ENCODE measurements around the gene STIM2. TPM values are rescaled to one million over a fixed set of nuclear protein-coding genes. Genes with fewer than 3 reads are reported as not detected.
A peak's percentile ranks its signal among the peaks of the same experiment; 100 is the strongest.

Gene STIM2
- total RNA-seq, 1 donor from 2014 or later = 36.7 TPM

DNA sequence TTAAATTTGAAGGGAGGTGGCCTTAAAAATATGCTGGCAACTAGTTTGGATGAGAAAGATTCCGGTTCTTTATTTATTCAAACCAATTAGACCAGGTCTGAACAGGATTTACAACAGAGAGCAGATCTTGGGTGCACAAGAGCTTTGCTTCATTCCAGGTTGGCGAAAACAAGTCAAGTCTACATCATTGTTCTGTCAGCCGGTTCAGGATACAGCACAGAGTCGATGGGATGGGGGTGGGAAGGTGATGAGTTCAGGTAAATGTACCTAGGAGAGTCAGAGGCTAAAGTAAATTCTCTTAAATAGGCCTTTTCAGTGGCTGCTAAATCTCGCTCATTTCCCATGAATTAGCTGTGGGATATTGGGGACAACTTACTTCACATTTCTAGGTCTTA lies 882 bp upstream of the STIM2 start:
- H3K4me3 ChIP-seq = peak overlapping the region; percentile 83
- H3K27me3 ChIP-seq = no peaks in the 10 kb centered on the region
- peak overlapping the region; percentile 92 for H3K27ac ChIP-seq
- intact Hi-C loops (cut with DNase I) = loop anchor here (10.0 kb wide), 1 partner anchor 145 kb away; no protein-coding TSS in a partner anchor
- TF ChIP-seq, protein P1, sequence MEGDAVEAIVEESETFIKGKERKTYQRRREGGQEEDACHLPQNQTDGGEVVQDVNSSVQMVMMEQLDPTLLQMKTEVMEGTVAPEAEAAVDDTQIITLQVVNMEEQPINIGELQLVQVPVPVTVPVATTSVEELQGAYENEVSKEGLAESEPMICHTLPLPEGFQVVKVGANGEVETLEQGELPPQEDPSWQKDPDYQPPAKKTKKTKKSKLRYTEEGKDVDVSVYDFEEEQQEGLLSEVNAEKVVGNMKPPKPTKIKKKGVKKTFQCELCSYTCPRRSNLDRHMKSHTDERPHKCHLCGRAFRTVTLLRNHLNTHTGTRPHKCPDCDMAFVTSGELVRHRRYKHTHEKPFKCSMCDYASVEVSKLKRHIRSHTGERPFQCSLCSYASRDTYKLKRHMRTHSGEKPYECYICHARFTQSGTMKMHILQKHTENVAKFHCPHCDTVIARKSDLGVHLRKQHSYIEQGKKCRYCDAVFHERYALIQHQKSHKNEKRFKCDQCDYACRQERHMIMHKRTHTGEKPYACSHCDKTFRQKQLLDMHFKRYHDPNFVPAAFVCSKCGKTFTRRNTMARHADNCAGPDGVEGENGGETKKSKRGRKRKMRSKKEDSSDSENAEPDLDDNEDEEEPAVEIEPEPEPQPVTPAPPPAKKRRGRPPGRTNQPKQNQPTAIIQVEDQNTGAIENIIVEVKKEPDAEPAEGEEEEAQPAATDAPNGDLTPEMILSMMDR (IDR thresholded peaks at IDR 0.05) = no peak
- H3K9me3 ChIP-seq = no peaks in the 10 kb centered on the region
- DNase-seq = no peak
- no peak for ATAC-seq
- peaks cover 42% of the 10 kb centered on the region for H3K4me1 ChIP-seq
- H3K36me3 ChIP-seq = no peaks in the 10 kb centered on the region

DNA sequence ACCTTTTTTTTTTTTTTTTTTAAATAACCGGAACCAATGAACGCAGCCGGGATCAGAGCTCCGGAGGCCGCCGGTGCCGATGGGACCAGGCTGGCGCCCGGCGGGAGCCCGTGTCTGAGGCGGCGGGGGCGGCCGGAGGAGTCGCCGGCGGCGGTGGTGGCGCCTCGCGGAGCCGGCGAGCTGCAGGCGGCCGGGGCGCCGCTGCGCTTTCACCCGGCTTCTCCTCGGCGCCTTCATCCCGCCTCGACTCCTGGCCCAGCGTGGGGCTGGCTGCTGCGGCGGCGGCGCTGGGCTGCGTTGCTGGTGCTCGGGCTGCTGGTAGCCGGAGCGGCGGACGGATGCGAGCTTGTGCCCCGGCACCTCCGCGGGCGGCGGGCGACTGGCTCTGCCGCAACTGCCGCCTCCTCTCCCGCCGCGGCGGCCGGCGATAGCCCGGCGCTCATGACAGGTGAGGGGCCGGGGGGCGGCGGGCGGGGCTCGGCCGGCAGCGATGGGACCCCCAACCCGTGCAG lies 337 bp downstream of the STIM2 start:
- DNase-seq (peak; percentile 83), ATAC-seq (peak; percentile 14)
- intact Hi-C loops (cut with DNase I) = no loop called here
- Histone ChIP-seq H3K27me3 (no peaks in the 10 kb centered on the region), H3K4me1 (peaks cover 53% of the 10 kb centered on the region), H3K9me3 (no peaks in the 10 kb centered on the region), H3K4me3 (peak overlapping the region; percentile 83), H3K27ac (peak overlapping the region; percentile 92), H3K36me3 (no peaks in the 10 kb centered on the region)
- TF ChIP-seq, protein P1 (IDR thresholded peaks at IDR 0.05) = no peak

DNA sequence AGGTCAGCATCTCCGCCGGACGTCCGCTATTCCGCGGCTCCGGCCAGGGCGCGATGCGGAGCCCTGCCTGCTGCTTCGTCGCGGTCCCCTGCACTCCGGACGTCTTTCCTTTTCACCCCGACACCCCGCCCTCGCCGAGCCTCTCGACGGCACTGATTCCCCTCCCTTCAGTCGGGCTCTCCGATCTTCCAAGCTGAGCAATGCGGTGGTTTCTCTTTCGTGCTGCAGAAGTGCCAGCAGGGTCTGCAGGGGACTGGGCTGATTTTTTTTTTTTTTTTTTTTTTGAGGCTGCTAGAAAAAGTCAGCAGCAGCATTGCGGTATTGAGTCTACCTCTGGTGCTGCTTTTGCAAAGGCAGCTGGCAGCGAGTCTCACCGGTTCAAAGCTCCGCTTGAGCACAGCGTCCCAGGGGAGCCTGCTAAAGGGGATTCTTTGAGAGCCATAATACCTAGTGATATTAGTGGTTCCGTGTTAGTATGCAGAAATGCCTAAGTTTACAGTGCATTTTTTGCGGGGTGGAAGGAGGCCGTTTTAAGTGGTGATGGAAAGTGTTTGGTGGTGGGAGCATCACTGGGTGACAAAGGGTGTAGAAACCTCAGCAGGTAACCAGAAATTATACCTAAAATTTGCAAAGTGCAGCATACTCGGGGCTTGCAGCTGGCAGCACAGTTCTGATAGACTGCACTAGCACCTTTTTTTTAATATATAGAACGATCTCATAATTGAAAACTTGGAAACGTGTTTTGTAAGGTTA lies 969 bp downstream of the STIM2 start:
- H3K9me3 ChIP-seq = no peaks in the 10 kb centered on the region
- no peaks in the 10 kb centered on the region for H3K27me3 ChIP-seq
- no peaks in the 10 kb centered on the region for H3K36me3 ChIP-seq
- H3K4me3 ChIP-seq = peak overlapping the region; percentile 83
- H3K4me1 ChIP-seq = peaks cover 58% of the 10 kb centered on the region
- intact Hi-C loops (cut with DNase I) = no loop called here
- H3K27ac ChIP-seq = peak overlapping the region; percentile 92
- peak; percentile 90 for DNase-seq
- peak; percentile 52 for ATAC-seq
- TF ChIP-seq, protein P1 (IDR thresholded peaks at IDR 0.05) = no peak

DNA sequence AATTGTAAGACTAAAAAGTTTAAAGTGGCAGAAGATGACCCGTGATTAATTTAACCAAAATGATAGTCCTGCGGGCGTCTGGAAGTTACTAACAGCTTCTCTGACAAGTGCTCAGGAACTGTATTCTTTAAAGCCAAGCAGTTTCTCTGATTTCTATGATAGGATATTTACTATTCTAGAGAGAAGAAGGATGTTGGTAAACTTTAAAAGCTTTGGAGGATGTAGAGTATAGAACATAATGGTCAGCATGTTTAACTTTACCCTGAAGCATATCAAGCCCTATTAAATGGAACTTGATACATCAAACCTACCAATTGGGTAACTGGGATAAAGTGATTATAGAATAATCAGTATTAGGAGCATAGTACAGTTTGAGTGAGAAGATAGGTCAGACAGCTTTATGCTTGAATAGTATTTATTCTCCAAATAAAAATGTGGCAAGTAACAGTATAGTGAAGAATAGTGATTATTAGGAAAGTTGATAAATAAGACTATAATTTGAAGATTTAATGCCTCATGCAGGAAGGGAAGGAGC lies 1.8 kb downstream of the STIM2 start:
- TF ChIP-seq, protein P1 (IDR thresholded peaks at IDR 0.05) = no peak
- Histone ChIP-seq H3K27ac (peak overlapping the region; percentile 92), H3K27me3 (no peaks in the 10 kb centered on the region), H3K36me3 (no peaks in the 10 kb centered on the region), H3K4me3 (peak overlapping the region; percentile 83), H3K4me1 (peaks cover 56% of the 10 kb centered on the region), H3K9me3 (no peaks in the 10 kb centered on the region)
- DNase-seq (no peak), ATAC-seq (no peak)
- intact Hi-C loops (cut with DNase I) = no loop called here

DNA sequence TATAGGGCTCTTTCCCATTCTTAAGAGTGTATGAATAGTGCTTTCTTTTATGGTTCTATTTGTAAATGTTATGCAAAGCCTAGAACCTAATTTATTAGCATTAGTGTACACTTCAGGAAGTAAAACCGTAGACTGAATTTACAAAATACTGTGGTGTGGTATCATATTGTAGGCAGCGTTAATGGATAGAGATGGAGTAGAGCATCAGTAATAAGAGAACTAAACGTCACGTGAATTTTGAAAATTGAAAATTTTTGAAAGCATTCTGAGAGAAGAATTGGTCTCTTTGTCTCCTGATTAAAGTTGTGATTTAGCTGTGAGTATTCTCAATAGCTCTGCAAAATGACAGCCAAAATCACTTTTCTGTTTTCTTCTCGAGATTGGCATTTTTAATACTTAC lies 2.9 kb downstream of the STIM2 start:
- Histone ChIP-seq H3K36me3 (no peaks in the 10 kb centered on the region), H3K4me1 (peaks cover 67% of the 10 kb centered on the region), H3K4me3 (peak overlapping the region; percentile 83), H3K27me3 (no peaks in the 10 kb centered on the region), H3K27ac (peak overlapping the region; percentile 19), H3K9me3 (no peaks in the 10 kb centered on the region)
- DNase-seq (no peak), ATAC-seq (no peak)
- intact Hi-C loops (cut with DNase I) = no loop called here
- TF ChIP-seq, protein P1 (IDR thresholded peaks at IDR 0.05) = no peak
